ENCODE results near the gene MAP9. TPM values are rescaled to one million over a fixed set of nuclear protein-coding genes. Genes with fewer than 3 reads are reported as not detected.

Gene MAP9
- polyA plus RNA-seq, 1 donor from 2014 or later: 36.0 TPM

GRCh38 chr4:155339588-155339987, 37.2 kb downstream of the MAP9 start:
- no peaks in the 10 kb centered on the region for H3K36me3 ChIP-seq (ENCODE audit: insufficient read depth, low read length)
- no peaks in the 10 kb centered on the region for H3F3A ChIP-seq (ENCODE audit: insufficient read depth, low read length, poor library complexity, severe bottlenecking)
- no peak overlapping the region for H2AFZ ChIP-seq (ENCODE audit: low read depth, low read length)
- H4K20me1 ChIP-seq (ENCODE audit: insufficient read depth): no peaks in the 10 kb centered on the region
- H3K27me3 ChIP-seq (ENCODE audit: insufficient read depth, low read depth, low read length): no peaks in the 10 kb centered on the region
- H3K4me2 ChIP-seq (ENCODE audit: low read length): no peak overlapping the region
- H3K4me3 ChIP-seq (ENCODE audit: low read length): no peak overlapping the region
- H3K9me2 ChIP-seq (ENCODE audit: insufficient read depth, low read length): no peaks in the 10 kb centered on the region
- no peaks in the 10 kb centered on the region for H3K79me2 ChIP-seq (replicated peaks; ENCODE audit: insufficient read depth, low read length)
- H3K9ac ChIP-seq (ENCODE audit: low read length): no peak overlapping the region
- H3K27ac ChIP-seq (ENCODE audit: low read length): no peak overlapping the region
- TF ChIP-seq EP300 (conservative IDR thresholded peaks at IDR 0.05; ENCODE audit: poor library complexity, severe bottlenecking): no peak
- TF ChIP-seq POLR2AphosphoS5 (IDR thresholded peaks at IDR 0.05): no peak
- no peak for TF ChIP-seq SMC3 (conservative IDR thresholded peaks at IDR 0.05; ENCODE audit: poor library complexity)
- TF ChIP-seq RAD21 (conservative IDR thresholded peaks at IDR 0.05): no peak
- no peak for TF ChIP-seq CTCF (IDR thresholded peaks at IDR 0.05; ENCODE audit: poor library complexity, severe bottlenecking)
- TF ChIP-seq MXI1 (conservative IDR thresholded peaks at IDR 0.05; ENCODE audit: poor library complexity, severe bottlenecking): no peak
- TF ChIP-seq TAF1 (IDR thresholded peaks at IDR 0.05; ENCODE audit: low read depth): no peak
- no peak for TF ChIP-seq REST (IDR thresholded peaks at IDR 0.05; ENCODE audit: borderline replicate concordance)
- TF ChIP-seq EZH2 (IDR thresholded peaks at IDR 0.05; ENCODE audit: borderline replicate concordance, insufficient read depth, low read length, poor library complexity, severe bottlenecking): no peak
- H3K9me3 ChIP-seq (ENCODE audit: low read length): no peaks in the 10 kb centered on the region

- H3F3A ChIP-seq (ENCODE audit: insufficient read depth, low read length, poor library complexity, severe bottlenecking): no peaks in the 10 kb centered on the region
- H3K27me3 ChIP-seq (ENCODE audit: insufficient read depth, low read depth, low read length): no peaks in the 10 kb centered on the region
- H3K4me2 ChIP-seq (ENCODE audit: low read length): no peak overlapping the region
- H3K36me3 ChIP-seq (ENCODE audit: insufficient read depth, low read length): no peaks in the 10 kb centered on the region
- H4K20me1 ChIP-seq (ENCODE audit: insufficient read depth): no peaks in the 10 kb centered on the region
- no peaks in the 10 kb centered on the region for H3K9me3 ChIP-seq (ENCODE audit: low read length)
- H3K27ac ChIP-seq (ENCODE audit: low read length): no peak overlapping the region
- TF ChIP-seq RAD21 (conservative IDR thresholded peaks at IDR 0.05): no peak
- TF ChIP-seq SMC3 (conservative IDR thresholded peaks at IDR 0.05; ENCODE audit: poor library complexity): no peak
- TF ChIP-seq EP300 (conservative IDR thresholded peaks at IDR 0.05; ENCODE audit: poor library complexity, severe bottlenecking): no peak
- TF ChIP-seq EZH2 (IDR thresholded peaks at IDR 0.05; ENCODE audit: borderline replicate concordance, insufficient read depth, low read length, poor library complexity, severe bottlenecking): no peak
- TF ChIP-seq CTCF (IDR thresholded peaks at IDR 0.05; ENCODE audit: poor library complexity, severe bottlenecking): no peak
- no peak for TF ChIP-seq MXI1 (conservative IDR thresholded peaks at IDR 0.05; ENCODE audit: poor library complexity, severe bottlenecking)
- no peak for TF ChIP-seq REST (IDR thresholded peaks at IDR 0.05; ENCODE audit: borderline replicate concordance)
- TF ChIP-seq POLR2AphosphoS5 (IDR thresholded peaks at IDR 0.05): no peak
- TF ChIP-seq TAF1 (IDR thresholded peaks at IDR 0.05; ENCODE audit: low read depth): no peak
- H3K9ac ChIP-seq (ENCODE audit: low read length): no peak overlapping the region
- no peak overlapping the region for H3K4me3 ChIP-seq (ENCODE audit: low read length)
- H3K79me2 ChIP-seq (replicated peaks; ENCODE audit: insufficient read depth, low read length): no peaks in the 10 kb centered on the region
- H3K9me2 ChIP-seq (ENCODE audit: insufficient read depth, low read length): no peaks in the 10 kb centered on the region
- H2AFZ ChIP-seq (ENCODE audit: low read depth, low read length): no peak overlapping the region
Observed at GRCh38 chr4:155338196-155338595, 38.6 kb downstream of the MAP9 start.
